GM21526 (cell line): Measurements from ENCODE around the gene NRIP3.
A peak's percentile ranks its signal among the peaks of the same experiment; 100 is the strongest.
"Not testable (repeated sequence)": the region's sequence is repeated elsewhere in the genome, so short reads cannot be mapped to it uniquely, and the experiment has no call there.

Experiments
- ATAC-seq: cut with Tn5 transposase; IDR thresholded peaks from one replicate; pipeline ENCODE4 v1.9.1; 2021; ENCODE audit warnings: moderate library complexity; ENCODE audit not compliant: unreplicated experiment, low FRiP score

The NRIP3 gene

DNA sequence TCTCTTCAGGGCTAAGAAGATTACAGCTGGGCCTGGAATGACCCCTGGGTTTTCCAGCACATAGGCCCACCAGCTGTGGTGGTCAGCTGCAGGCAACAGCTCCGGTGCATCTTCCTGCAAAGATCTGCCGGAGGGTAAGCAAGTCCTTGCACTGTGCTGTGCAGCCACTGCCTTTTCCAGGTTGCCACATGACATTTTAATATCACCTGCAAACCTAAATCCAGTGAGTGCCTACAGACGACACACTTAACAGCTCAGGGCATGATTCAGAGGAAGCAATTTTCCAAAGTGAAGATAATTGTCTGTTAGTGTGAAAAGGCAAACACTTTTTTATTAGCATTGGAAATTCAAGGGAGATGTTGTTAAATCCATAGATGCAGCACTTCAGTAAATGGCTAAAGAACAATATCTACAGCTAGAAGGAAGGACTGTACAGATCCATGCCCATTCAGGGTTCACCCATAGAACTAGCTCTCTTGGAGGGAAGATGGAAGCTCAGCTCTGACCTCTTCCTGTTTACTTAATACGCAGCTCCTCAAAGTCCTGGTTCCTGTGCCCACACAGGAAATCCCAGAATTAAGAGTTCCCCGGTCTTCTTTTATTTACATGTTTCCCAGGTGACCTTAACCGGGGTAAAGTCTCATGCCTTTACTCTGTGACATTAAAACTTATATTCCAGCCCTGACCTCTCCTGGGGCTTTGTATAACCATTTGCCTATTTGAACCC lies 13.3 kb upstream of the NRIP3 start:
- no peak for ATAC-seq

DNA sequence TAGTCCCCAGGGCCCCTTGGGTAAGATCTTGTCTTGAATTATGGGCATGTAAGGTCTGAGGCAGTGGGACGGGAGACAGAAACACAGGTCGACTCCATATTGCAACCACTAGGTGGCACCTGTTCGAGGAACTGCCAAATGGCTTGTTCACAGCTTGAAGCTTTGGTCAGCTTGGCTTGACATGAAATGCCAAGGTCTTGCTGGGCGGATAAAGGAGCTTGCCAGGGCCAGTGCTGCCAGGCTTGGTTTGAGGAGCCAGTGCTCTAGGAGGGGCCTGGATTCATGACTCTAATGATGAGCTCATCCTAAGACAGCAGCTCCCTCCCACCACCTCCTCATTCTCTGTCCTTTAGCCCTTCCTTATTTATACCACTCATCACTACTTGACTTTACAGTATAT lies 11.9 kb upstream of the NRIP3 start:
- ATAC-seq = peak; percentile 68

DNA sequence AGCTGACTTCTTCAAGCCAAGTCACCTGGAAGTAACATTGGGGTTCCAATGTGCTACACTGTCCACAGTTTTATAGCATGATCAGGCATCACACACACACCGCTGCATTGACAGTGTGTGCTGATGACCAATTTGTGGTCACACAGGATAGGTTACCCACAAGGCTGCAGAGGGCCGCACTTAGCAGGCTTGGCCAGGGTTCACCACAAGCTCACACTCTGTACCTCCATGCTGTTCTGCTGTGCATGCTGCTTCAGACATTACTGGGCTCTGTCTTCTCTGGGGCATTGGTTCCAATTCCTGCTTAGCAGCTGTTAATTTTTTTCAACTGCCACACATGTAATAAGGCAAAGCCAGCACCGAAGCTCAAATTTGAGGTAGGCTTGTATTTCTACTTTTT lies 11.0 kb upstream of the NRIP3 start:
- no peak for ATAC-seq

DNA sequence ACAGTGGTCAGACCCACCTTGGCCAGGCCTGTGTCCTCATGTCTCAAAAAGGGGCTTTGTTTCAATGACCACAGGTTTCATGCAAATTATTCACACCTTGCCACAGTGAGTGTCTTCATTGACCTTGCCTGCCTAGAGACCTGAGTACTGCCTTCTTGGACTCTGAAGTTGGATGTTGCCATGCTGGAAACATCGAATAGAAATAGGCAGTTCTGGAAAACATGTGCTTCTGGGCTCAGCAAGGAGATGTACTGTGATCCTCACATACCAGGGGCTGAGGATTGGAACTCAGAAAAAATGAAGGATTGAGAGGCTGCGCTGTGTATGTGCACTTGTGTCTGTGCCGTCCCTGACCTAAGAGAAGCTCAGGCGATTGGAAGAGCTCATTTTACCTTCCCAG lies 9.6 kb upstream of the NRIP3 start:
- ATAC-seq = no peak

DNA sequence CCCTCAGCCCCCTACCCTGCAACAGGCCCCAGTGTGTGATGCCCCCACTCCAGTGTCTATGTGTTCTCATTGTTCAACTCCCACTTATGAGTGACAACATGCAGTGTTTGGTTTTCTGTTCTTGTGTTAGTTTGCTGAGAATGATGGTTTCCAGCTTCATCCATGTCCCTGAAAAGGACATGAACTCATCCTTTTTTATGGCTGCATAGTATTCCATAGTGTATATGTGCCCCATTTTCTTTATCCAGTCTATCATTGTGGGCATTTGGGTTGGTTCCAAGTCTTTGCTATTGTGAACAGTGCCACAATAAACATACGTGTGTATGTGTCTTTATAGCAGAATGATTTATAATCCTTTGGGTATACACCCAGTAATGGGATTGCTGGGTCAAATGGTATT lies 5.7 kb upstream of the NRIP3 start:
- ATAC-seq = not testable (repeated sequence)

DNA sequence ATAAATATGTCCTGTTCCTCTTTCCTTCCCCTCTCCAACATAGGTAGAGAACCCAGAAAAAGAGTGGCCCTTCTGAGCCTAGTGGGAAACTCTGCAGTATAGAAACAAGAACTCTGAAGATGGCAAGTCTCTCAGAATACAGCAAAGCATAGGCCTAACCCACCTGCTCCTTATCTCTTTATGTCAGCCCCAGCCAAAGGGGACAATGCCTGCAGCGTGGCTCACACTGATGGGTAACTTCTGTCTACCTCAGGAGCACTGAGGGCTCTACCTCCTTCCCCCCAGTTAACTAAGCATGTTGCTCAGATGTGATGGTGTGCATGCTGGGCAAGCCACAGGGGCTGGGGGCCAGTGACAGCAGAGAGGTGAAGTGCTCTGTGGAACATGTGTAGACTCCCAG lies 4.9 kb upstream of the NRIP3 start:
- ATAC-seq = no peak

DNA sequence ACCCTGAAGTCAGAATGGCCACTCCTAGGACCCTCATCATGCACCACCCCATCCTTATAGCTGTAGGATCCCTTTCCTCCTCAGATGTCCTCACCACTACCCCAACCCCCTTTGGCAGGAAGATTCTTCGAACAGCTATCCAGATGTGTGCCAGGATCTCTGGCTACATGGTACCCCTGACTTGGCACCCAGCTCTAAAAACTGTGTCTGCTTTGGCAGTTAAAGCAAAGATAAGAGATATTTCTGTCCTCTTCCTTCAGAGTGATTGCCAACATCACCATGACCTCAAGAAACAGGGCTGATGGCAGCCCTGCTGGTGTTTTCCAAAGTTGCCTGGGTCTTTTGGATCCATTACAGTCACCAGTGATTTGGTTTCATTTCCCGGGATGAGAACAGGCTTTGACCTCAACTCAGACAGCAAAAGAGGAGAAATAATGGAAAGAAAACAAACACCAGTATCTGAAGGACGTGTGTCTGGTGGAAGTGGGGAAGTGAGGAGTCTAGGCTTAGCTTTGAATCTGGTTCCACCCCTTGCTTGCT lies 4.3 kb upstream of the NRIP3 start:
- ATAC-seq = no peak

DNA sequence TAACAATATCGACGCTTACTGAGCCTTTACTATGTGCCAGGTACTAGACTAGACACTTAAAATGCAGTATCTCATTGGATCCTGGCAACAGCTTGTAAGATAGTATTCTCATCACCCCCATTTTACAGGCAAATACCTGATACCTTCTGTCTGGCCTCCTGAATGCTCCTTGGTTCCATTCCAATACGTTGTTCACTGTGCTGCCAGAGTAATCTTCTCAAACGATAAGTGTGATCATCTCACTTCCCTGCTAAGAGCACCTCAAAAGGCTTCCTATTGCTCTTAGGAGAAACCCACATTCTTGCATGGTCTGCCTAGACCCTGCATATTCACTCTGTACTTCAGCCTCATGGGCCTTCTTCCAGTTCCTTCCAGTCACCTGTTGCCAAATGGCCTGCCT lies 1.3 kb upstream of the NRIP3 start:
- ATAC-seq = no peak

DNA sequence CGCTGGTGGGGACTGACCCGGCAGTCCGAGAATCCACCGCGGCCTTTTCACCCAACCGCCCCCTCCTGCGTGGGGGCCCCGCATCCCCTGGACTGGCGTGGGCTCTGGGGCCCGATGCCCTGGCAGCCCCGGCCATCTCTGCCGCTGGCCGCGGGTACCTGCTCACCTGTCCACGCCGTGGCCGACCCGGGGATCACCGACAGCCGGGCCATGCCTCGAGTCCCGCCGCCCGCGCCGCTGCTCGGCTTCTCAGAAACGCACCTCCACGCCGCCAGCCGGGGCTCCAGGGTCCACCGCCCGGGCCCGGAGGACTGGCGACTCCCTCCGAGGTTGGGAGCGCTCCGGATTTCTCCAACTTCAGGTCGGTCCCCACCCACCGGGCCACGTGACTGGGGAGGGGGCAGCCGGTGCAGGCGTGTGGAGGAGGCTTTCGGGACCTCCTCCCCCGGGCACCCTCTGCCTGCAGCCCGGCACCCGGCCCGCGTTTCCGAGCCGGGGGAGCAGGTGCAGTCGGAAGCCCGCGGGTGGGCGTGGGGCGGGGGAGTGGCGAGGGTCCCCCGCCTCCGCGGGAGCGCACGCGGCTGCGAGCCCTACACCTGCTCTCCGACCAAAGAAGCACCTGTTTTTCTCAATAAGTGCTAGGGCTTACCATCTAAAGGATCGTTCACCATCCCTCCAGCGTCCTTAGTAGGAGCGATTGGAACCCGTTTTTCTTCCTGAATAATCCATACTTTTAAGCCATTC lies 554 bp upstream of the NRIP3 start:
- ATAC-seq = no peak

DNA sequence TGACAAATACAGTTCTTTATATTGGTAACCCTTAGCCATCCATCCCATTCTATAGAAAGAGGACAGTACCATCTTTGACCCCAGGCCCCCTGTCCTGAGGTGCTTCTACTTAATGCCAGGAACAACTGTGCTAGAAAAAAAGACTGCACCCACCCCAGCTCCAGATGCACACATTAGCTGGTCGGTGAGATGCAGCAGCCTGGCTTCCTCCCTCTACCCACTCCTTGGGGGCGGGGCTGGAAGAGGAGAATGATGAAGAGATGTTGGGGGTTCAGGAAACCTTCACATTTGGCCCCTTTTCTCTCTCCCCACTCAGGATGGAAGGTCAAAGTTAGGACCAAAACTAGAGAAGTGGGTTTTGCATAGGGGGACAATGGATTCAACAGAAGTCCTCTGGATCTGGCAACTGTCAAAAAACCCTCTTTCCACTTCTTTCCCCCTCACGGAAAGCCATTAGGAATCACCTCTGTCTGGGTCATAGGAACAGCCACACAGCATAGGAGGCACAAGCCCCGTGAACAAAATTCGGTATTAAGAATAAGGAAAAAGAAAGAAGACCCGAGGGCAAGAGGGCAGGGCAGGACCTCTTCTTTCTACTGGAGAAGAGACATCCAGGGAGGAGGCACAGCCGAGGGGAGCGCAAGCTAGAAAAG lies 755 bp downstream of the NRIP3 start:
- ATAC-seq = no peak

DNA sequence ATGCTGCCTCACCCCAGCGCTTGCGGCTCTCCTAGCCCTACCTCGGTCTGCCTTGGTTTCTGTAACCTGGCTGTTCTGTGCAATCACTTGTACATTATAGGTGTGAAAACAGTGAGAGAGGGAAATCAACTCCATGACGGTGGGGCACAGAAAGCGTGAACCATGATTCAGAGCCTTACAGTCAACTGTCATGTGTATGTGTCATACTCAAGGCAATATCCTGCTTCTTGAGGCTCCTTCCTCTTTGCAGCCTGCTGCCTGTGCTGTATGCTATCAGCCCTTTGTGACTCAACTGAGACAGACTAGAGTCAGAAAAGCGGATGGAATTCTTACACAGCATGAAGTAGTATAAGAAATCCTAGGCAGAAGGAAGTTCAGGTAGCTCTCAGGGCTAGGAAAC lies 2.1 kb downstream of the NRIP3 start:
- ATAC-seq = no peak

DNA sequence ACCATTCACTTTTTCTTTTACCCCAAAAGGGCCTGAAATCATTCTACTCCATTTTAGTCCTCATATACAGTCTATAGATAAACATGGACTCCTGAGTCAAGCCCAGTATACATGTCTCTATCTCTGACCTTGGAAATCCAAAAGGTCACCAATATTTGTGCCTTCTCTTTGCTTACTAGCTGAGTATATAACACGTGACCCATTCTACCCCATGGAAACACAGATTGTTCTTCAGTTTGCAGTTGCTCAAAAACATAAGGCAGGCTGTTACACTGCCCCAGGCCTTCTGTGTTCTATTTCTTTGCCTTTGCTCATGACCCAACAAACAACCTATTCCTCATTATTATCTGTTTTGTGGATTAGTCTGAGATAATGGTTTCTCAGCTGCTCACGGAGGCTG lies 5.8 kb downstream of the NRIP3 start:
- ATAC-seq = no peak

DNA sequence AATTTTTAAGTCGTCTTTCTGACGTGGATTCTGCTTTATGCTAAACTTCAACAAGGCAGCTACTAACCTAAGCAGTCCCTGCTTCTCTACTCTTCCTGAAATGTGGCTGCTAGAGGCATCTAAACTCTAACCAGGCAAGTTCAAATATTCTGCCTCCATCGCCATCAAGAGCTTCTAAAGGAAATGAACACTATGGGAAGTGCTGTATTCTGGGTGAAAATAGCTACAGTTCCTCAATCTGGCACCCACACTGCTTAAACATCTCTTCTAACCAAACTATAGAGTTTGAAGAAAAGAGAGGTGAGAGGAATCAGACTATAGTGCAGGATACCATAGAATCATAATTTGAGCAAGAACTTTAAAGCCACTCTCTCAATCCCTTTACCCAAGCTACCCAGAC lies 6.3 kb downstream of the NRIP3 start:
- ATAC-seq = no peak

DNA sequence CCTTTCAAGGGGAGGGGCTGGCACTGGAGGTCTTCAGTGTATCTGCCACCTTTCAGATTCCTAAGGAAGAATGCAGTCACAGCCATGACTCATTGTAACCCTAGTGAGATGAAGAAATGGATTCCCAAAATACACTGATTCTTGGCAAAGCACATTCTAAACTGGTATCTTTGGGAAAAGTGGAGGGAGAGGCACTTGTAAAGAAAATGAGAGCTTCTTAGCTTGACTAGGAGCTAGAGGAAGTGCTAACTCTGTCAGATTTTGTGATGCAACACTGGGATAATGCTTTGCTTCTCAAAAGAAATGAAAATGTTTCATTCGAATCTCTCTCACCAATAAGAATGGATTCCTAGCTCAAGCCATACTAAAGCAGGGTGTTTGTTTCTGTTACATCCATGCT lies 14.3 kb downstream of the NRIP3 start:
- ATAC-seq = no peak

DNA sequence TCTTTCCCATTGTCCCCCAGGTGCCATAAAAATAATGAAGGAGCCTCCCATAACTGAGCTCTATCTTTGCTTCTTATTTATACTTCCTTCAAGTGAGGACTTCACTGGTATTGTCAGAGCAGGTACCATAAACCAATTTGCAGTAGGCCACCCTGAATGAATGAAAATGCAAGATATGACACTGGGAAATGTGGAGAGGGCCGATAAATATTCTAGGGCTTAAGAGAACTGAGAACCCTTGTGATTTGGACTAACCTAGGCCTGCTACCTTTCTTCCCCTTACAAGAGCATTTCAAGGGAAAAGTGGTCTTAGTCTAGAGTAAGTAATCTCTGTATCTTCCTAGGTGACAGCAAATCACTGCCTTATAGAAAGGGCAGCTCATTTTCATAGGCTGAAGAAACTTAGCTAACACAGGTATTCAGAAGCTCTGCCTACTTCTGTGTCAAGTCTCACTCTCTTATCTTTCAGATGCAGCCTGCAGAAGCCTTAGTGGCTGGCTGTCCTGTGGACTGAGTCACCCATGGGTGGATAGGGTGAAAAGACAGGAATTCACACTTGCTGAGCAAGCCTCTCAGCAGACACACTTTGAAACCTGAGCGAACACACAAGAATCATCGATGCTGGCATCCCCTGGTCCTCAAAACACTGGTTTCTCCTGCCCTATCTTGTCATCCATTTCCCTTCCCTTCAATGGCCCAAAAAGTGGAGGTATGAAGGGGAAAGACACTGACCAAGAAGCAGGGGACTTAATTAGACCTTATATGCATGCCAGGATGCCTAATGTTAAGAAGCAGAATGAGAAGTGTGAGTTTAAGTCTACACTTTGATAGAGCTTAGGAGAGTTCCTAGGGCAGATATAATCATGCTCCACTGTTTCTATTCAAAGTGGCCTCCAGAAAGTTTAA lies 15.2 kb downstream of the NRIP3 start:
- ATAC-seq = no peak

DNA sequence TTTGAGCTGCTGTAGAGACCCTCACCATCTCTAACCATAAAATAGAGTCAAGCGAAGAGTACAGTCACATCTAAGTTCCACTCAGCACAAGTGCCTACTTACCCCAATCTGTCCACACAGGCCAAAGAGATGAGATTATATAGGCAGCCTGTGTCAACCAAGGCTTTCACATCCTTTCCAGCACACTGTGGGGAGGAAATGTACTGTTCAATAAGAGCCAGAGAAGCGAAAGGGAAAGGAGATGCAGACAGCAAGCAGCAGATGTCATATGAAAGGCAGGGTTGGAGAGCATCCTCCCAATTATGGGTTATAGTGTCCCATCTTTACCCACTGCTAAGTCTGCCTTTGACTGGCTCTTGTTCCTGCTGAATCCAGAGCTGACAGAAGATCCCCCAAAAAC lies 16.4 kb downstream of the NRIP3 start:
- no peak for ATAC-seq

DNA sequence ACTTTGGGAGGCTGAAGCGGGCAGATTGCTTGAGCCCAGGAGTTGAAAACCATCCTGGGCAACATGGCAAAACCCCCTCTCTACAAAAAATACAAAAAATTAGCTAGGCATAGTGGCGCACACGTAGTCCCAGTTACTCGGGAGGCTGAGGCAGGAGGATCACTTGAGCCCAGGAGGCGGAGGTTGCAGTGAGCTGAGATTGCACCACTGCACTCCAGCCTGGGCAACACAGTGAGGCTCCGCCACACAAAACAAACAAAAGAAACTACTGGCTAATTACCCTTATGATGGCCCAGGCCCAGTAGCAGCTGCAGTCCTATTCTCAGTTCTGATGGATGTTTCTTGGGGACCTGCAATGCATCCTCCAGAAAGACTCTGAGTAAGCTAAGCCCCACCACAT lies 17.0 kb downstream of the NRIP3 start:
- not testable (repeated sequence) for ATAC-seq

DNA sequence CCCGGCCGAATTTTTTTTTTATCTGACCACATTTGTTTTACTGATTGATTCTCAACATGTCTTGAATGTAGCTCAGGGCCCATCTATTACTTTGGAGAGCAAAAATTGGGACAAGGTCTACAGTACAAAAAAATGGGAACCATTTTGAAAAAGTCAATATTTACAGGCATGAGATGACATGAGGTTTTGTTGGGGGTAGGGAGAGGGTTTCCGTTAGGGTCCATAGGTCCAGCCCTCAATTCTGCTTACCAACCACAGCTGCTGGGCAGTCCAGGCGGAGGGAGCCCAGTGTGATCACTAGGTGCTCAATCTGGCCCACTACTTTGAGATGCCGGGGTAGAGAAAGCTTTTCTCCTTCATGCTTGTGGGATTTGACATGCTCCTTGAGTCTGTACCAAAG lies 18.3 kb downstream of the NRIP3 start:
- no peak for ATAC-seq

DNA sequence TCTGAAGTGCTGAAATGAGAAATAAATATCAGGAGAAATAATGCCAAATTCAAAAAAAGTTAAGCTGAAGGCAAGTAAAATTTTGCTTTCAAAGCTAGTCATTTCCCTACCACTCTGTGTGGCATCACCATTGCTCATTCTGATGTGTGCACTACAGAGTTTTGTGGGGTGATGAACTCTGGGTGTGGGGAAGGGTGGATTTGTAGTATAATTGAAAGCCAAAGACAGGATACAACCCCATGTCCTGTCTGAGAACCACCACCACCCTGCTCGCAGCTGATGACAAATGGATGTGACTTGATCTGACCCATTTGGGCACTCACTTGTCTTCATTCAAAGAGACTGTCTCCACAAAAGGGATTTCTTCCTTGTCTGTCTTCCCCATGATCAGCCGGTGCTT lies 20.2 kb downstream of the NRIP3 start:
- no peak for ATAC-seq

DNA sequence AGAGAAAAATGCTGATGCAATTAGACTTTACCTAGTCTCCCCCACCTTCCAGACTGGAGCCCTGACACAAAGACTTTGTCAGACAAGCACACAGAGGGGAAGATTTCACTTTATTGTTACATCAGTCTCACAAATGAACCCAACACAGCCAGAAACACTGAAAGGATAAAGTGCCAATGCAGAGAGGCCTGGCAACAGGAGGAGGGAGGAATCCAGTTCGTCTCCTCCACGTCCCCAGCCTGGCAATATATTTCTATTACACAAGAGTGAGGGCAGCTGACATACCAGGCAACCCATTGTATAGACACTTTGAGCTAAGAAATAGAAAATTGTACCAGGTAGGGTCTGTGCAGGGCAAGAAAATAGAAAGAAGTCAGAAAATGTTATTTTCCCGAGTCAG lies 23.3 kb downstream of the NRIP3 start:
- no peak for ATAC-seq

DNA sequence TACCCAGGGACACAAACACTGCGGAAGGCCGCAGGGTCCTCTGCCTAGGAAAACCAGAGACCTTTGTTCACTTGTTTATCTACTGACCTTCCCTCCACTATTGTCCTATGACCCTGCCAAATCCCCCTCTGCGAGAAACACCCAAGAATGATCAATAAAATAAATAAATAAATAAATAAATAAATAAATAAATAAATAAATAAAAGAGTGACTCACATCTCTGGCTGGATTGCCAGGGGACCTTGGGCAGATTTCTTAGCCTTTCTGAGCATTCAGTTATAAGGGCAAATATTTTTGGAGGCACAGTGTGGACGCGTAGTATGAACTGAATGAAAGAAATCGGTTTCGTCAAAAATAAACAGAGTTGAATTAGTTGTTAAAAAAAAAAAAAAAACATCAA lies 24.4 kb downstream of the NRIP3 start:
- not testable (repeated sequence) for ATAC-seq
